BE2C (cell line): ENCODE data around the gene LENG8.

Experiments used
- DNase-seq: peaks from one replicate; pipeline ENCODE4 v3.0.0-alpha.2; 2020
- H3K27me3 ChIP-seq: fragments of 250-450 bp; sonication (Bioruptor Pico); 2 replicates; pipeline ENCODE4 v1.5.1; 2020; ENCODE audit warnings: mild to moderate bottlenecking
- H3K36me3 ChIP-seq: fragments of 250-450 bp; sonication (Bioruptor Pico); 2 replicates; pipeline ENCODE4 v1.5.1; 2020; ENCODE audit warnings: mild to moderate bottlenecking
- H3K4me1 ChIP-seq: fragments of 250-450 bp; sonication (Bioruptor Pico); 2 replicates; pipeline ENCODE4 v1.5.1; 2020
- H3K4me3 ChIP-seq: 2 replicates; pipeline ENCODE4 v1.5.1; 2011; ENCODE audit warnings: low read depth, low read length
- H3K9me3 ChIP-seq: fragments of 250-450 bp; sonication (Bioruptor Pico); 2 replicates; pipeline ENCODE4 v1.5.1; 2020
- CTCF ChIP-seq: IDR thresholded peaks from 2 replicates; pipeline ENCODE4 v1.5.1; 2012; ENCODE audit warnings: mild to moderate bottlenecking, low read depth, low read length

The LENG8 gene

GRCh38 chr19:54429176-54429495 lies 19.9 kb upstream of the LENG8 start:
- Histone ChIP-seq H3K36me3 (no peaks in the 10 kb centered on the region), H3K4me3 (no peak overlapping the region), H3K4me1 (no peaks in the 10 kb centered on the region; the same call in 1 of the 2 replicates), H3K27me3 (peaks cover 71% of the 10 kb centered on the region), H3K9me3 (no peaks in the 10 kb centered on the region; the same call in 1 of the 2 replicates)
- no peak for DNase-seq
- TF ChIP-seq CTCF = no peak

DNA sequence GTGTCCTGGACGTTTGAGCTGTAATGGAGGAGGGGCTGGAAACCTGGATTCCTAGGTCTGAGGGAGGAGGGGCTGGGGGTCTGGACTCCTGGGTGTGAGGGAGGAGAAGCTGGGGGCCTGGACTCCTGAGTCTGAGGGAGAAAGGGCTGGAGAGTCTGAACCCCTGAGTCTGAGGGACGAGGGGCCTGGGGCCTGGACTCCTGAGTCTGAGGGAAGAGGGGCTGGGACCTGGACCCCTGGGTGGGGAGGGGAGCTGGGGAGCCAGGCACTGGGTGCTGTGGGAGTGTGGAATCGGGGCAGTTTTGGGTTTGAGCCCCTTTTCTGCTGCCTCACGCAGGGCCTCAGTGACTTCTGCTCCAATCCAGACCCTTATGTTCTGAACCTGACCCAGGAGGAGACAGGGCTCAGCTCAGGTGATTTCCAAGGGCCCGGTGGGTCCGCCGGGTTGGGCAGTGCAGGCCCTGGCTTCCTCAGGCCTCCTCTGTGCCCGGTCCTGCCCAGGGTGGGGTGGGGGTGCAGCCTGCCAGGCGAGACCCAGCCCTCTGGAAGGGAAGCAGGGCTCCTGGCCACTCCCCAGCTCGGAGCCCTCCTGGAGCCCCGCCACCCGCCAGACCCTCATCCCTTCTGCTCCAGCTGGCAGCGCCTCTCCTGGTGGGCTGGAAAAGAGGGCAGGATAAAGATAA lies 19.3 kb upstream of the LENG8 start:
- Histone ChIP-seq H3K4me3 (no peak overlapping the region), H3K9me3 (no peaks in the 10 kb centered on the region; the same call in 1 of the 2 replicates), H3K27me3 (peaks cover 68% of the 10 kb centered on the region), H3K36me3 (no peaks in the 10 kb centered on the region), H3K4me1 (no peaks in the 10 kb centered on the region; the same call in 1 of the 2 replicates)
- no peak for TF ChIP-seq CTCF
- DNase-seq = no peak

DNA sequence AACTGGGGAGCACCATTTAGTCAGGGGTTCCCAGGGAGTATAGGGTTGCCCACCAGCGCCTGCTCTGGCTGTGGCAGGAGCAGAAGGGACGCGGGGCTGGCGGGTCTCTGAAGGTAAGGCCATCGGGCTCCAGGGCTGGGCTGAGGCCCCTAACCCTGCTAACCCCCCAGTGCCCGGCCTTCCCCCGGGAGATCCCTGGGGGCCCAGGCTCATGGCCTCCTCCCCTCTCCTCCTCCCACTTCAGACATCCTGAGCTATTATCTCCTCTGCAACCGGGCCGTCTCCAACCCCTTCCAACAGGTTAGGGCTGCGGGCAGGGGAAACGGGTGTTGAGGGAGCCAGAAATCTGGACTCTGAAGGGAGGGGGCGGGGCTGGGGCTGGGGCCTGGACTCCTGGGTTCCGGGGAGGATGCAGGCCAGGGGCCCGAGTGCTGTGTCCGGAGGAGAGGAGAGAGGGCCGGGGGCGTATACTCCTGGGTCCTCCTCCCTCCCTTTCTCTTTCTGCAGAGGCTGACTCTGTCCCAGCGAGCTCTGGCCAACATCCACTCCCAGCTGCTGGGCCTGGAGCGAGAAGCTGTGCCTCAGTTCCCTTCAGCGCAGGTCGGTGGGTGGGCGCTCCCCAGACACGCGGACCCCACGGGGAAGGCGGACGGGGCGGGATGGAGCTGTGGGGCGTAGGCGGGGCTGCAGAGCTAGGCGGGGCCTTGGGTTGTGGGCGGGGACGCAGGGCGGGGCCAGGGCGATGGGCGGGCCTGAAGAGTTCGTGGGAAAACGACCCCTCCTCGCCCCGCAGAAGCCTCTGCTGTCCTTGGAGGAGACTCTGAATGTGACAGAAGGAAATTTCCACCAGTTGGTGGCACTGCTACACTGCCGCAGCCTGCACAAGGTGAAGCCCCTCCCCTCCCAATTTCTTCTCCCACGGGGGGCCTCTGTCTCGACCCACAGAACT lies 18.4 kb upstream of the LENG8 start:
- peak; percentile 74 for DNase-seq
- TF ChIP-seq CTCF = peak; percentile 37; the same call in 1 of the 2 replicates
- Histone ChIP-seq H3K4me1 (no peaks in the 10 kb centered on the region; the same call in 1 of the 2 replicates), H3K9me3 (no peaks in the 10 kb centered on the region; the same call in 1 of the 2 replicates), H3K4me3 (no peak overlapping the region), H3K27me3 (peaks cover 60% of the 10 kb centered on the region), H3K36me3 (no peaks in the 10 kb centered on the region)

DNA sequence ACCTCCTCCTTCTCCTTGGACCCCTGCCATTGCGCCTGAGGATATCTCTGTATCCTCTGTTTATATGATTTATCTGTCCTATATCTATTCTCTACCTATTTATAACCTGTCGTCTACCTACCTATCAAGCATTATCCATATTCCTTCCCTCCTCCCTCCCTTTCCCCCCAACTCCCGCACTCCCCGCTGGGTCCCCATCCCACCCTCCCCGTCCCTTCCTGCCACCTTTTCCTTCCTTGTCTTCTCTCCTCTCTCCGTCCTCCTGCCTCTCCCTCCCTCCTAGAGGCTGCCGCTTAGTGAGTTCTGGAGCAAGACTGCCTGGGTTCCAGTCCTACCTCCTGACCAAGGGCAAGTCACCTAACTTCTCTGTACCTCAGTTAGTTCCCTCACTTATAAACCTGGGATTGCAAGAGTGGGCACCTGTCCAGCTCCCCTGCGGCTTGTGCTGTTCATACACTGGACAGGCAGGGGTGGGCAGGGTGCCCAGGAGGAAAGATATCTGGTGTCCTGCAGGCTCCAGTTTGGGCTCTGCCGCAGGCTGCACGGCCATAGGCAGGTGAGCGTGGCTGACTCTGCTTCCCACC lies 17.7 kb upstream of the LENG8 start:
- Histone ChIP-seq H3K27me3 (peaks cover 52% of the 10 kb centered on the region), H3K36me3 (no peaks in the 10 kb centered on the region), H3K9me3 (no peaks in the 10 kb centered on the region; the same call in 1 of the 2 replicates), H3K4me1 (no peaks in the 10 kb centered on the region; the same call in 1 of the 2 replicates), H3K4me3 (no peak overlapping the region)
- no peak; the same call in 1 of the 2 replicates for TF ChIP-seq CTCF
- DNase-seq = no peak

GRCh38 chr19:54432144-54432738 lies 16.8 kb upstream of the LENG8 start:
- TF ChIP-seq CTCF = no peak
- H3K4me1 ChIP-seq = no peaks in the 10 kb centered on the region; the same call in 1 of the 2 replicates
- no peak overlapping the region for H3K4me3 ChIP-seq
- H3K36me3 ChIP-seq = no peaks in the 10 kb centered on the region
- H3K9me3 ChIP-seq = no peaks in the 10 kb centered on the region; the same call in 1 of the 2 replicates
- H3K27me3 ChIP-seq = peaks cover 46% of the 10 kb centered on the region
- no peak for DNase-seq
